Kidney (tissue), 14 donors: Measurements from ENCODE around the gene SEPTIN8. TPM values are rescaled to one million over a fixed set of nuclear protein-coding genes. Genes with fewer than 3 reads are reported as not detected.

Experiments used
- DNase-seq, 5 donors: peaks; one replicate each; pipeline ENCODE4 v3.0.0-alpha.2; 2013 to 2020
- FAIRE-seq: peaks from 2 replicates; lab custom pipeline; 2012; peaks lifted over from hg19 to GRCh38; lab: Jason Lieb, UNC
- H3K27ac ChIP-seq, 2 donors: one replicate each; pipeline ENCODE4 v1.7.0; 2013; ENCODE audit warnings: low read depth in 2 of 2, low read length in 2 of 2, inconsistent platforms in 1 of 2
- H3K27me3 ChIP-seq: one replicate; pipeline ENCODE4 v1.7.1; 2013; ENCODE audit warnings: low read length, inconsistent platforms; ENCODE audit not compliant: control insufficient read depth, insufficient read depth
- H3K36me3 ChIP-seq, 3 donors: one replicate each; pipeline versions ENCODE4 v1.7.0 to v1.7.1; 2013; ENCODE audit warnings: low read length in 3 of 3, control low read depth in 1 of 3, inconsistent platforms in 1 of 3; ENCODE audit not compliant: insufficient read depth in 3 of 3, control insufficient read depth in 2 of 3
- H3K4me1 ChIP-seq, 3 donors: one replicate each; pipeline versions ENCODE4 v1.7.0 to v1.7.1; 2013; ENCODE audit warnings: low read length in 3 of 3, inconsistent platforms in 1 of 3, low read depth in 1 of 3; ENCODE audit not compliant: control insufficient read depth in 2 of 3, insufficient read depth in 2 of 3
- H3K4me3 ChIP-seq, 3 donors: one replicate each; pipeline versions ENCODE4 v1.7.0 to v1.8.1; 2013; ENCODE audit warnings: low read length in 3 of 3, control low read depth in 1 of 3, inconsistent platforms in 1 of 3
- H3K9ac ChIP-seq, 3 donors: one replicate each; pipeline versions ENCODE4 v1.7.0 to v1.7.1; 2013; ENCODE audit warnings: low read length in 3 of 3, control low read depth in 1 of 3, inconsistent platforms in 1 of 3
- H3K9me3 ChIP-seq, 3 donors: one replicate each; pipeline versions ENCODE4 v1.7.0 to v1.7.1; 2013; ENCODE audit warnings: low read length in 3 of 3, control low read depth in 1 of 3, inconsistent platforms in 1 of 3; ENCODE audit not compliant: control insufficient read depth in 2 of 3, insufficient read depth in 1 of 3
- CTCF ChIP-seq: IDR thresholded peaks from 3 replicates; pipeline ENCODE4 v1.5.1; 2012; ENCODE audit warnings: mild to moderate bottlenecking, moderate library complexity, borderline replicate concordance; ENCODE audit not compliant: insufficient read depth; ENCODE audit errors: extremely low read depth
- intact Hi-C: fragments of 100-400 bp; cut with DNase I; formaldehyde crosslinking; loops from one replicate; pipeline ENCODE4 v1.11.1; 2022
- polyA plus RNA-seq: library from polyadenylated mRNA; stranded (reverse); fragments of 350-450 nt; fragmentation: Illumina TruSeq; extraction: RNeasy Lipid Tissue Mini Kit (QIAGEN cat#74804); gene quantifications from one replicate; pipeline ENCODE4 v1.2.3, GENCODE V29; 2014; ENCODE audit warnings: low read depth, low replicate concordance; ENCODE audit not compliant: insufficient read depth
- total RNA-seq: library from RNA; stranded (reverse); fragmentation: NEBNext Ultra II Directional; extraction: Animal tissue kit (Norgen Biotek cat#: 25700); gene quantifications from one replicate; pipeline ENCODE4 v1.2.1, GENCODE V29; 2021
- donor health status: control.
- donor health status: control.
- donor health status: control.
- donor health status: control.
- donor health status: control.
- donor health status: DM: yes; HTN: yes; CAD: no.
- donor health status: Normal renal cell carcinoma (clear cell type).

The SEPTIN8 gene
- total and polyA plus RNA-seq, 2 donors from 2014 or later = 24.9 to 54.4 TPM

GRCh38 chr5:132744659-132745058 lies 32.4 kb downstream of the SEPTIN8 start:
- peaks cover 12% of the 10 kb centered on the region for H3K27me3 ChIP-seq
- no peak overlapping the region for H3K4me3 ChIP-seq
- H3K36me3 ChIP-seq = no peaks in the 10 kb centered on the region
- H3K27ac ChIP-seq = no peak overlapping the region
- intact Hi-C loops = no loop called here
- no peak for TF ChIP-seq CTCF
- H3K9ac ChIP-seq = no peak overlapping the region
- peaks cover 0 to 4% (median 0%) of the 10 kb centered on the region in 3 donors for H3K4me1 ChIP-seq
- DNase-seq (no peak), FAIRE-seq (no peak)
- no peaks in the 10 kb centered on the region for H3K9me3 ChIP-seq

GRCh38 chr5:132742626-132743025 lies 34.4 kb downstream of the SEPTIN8 start:
- H3K27me3 ChIP-seq = peaks cover 12% of the 10 kb centered on the region
- H3K4me1 ChIP-seq = peaks cover 0 to 6% (median 0%) of the 10 kb centered on the region in 3 donors
- TF ChIP-seq CTCF = no peak
- H3K9ac ChIP-seq = no peak overlapping the region
- FAIRE-seq (no peak), DNase-seq (no peak)
- H3K9me3 ChIP-seq = no peaks in the 10 kb centered on the region
- intact Hi-C loops = no loop called here
- H3K27ac ChIP-seq = no peak overlapping the region
- H3K36me3 ChIP-seq = no peaks in the 10 kb centered on the region
- no peak overlapping the region for H3K4me3 ChIP-seq

- intact Hi-C loops = no loop called here
- Histone ChIP-seq H3K27me3 (peaks cover 12% of the 10 kb centered on the region), H3K4me3 (no peak overlapping the region), H3K4me1 (peaks cover 0 to 4% (median 0%) of the 10 kb centered on the region in 3 donors), H3K27ac (no peak overlapping the region), H3K36me3 (no peaks in the 10 kb centered on the region), H3K9me3 (no peaks in the 10 kb centered on the region), H3K9ac (no peak overlapping the region)
- FAIRE-seq (no peak), DNase-seq (no peak)
- TF ChIP-seq CTCF = no peak
Observed at GRCh38 chr5:132742158-132742557, 34.9 kb downstream of the SEPTIN8 start.

GRCh38 chr5:132739232-132739631 lies 37.8 kb downstream of the SEPTIN8 start:
- intact Hi-C loops = no loop called here
- Histone ChIP-seq H3K27ac (no peak overlapping the region), H3K27me3 (no peaks in the 10 kb centered on the region), H3K4me3 (no peak overlapping the region), H3K36me3 (no peaks in the 10 kb centered on the region), H3K9ac (no peak overlapping the region), H3K4me1 (peaks cover 0 to 9% (median 5%) of the 10 kb centered on the region in 3 donors), H3K9me3 (no peaks in the 10 kb centered on the region)
- TF ChIP-seq CTCF = no peak
- no peak for DNase-seq
- FAIRE-seq = no peak
